SK-N-SH treated with all-trans-retinoic acid at 6 μM for 48 hours (cell line): ENCODE results near the gene ADM5.

ENCODE experiments used
- ATAC-seq: fragments of 200-7000 bp; cut with Tn5 transposase; 3 replicates; pipeline ENCODE4 v1.9.1; 2020; ENCODE audit warnings: mild to moderate bottlenecking, moderate library complexity
- ARNTL ChIP-seq: fragments of 450-650 bp; formaldehyde crosslinking; IDR thresholded peaks from 2 replicates; pipeline ENCODE4 v1.5.0; 2020; ENCODE audit warnings: low read depth, mild to moderate bottlenecking, moderate library complexity, borderline replicate concordance
- BACH2 ChIP-seq: fragments of 250-450 bp; sonication (Bioruptor Pico); IDR thresholded peaks from 2 replicates; pipeline ENCODE4 v1.9.0; 2021; ENCODE audit warnings: mild to moderate bottlenecking, borderline replicate concordance
- CREB5 ChIP-seq: fragments of 250-450 bp; sonication (Bioruptor Pico); IDR thresholded peaks from 2 replicates; pipeline ENCODE4 v1.5.1; 2020; ENCODE audit warnings: low read depth, mild to moderate bottlenecking, moderate library complexity
- CSDC2 ChIP-seq: fragments of 250-450 bp; sonication (Bioruptor Pico); IDR thresholded peaks from 2 replicates; pipeline ENCODE4 v1.5.0; 2020; ENCODE audit warnings: mild to moderate bottlenecking, moderate library complexity
- ESRRG ChIP-seq: fragments of 250-450 bp; sonication (Bioruptor Pico); IDR thresholded peaks from 2 replicates; pipeline ENCODE4 v1.6.1; 2021; ENCODE audit warnings: mild to moderate bottlenecking
- ISL1 ChIP-seq: fragments of 250-450 bp; sonication (Bioruptor Pico); IDR thresholded peaks from 2 replicates; pipeline ENCODE4 v2.1.2; 2022; ENCODE audit warnings: mild to moderate bottlenecking, moderate library complexity
- OSR1 ChIP-seq: fragments of 250-450 bp; sonication (Bioruptor Pico); IDR thresholded peaks from 2 replicates; pipeline ENCODE4 v1.8.0; 2022; ENCODE audit warnings: moderate library complexity, mild to moderate bottlenecking, inconsistent platforms
- PATZ1 ChIP-seq: fragments of 250-450 bp; sonication (Bioruptor Pico); IDR thresholded peaks from 2 replicates; pipeline ENCODE4 v1.8.0; 2020; ENCODE audit warnings: mild to moderate bottlenecking, moderate library complexity, borderline replicate concordance
- PPARA ChIP-seq: fragments of 250-450 bp; sonication (Bioruptor Pico); IDR thresholded peaks from 2 replicates; pipeline ENCODE4 v1.5.0; 2020; ENCODE audit warnings: mild to moderate bottlenecking, borderline replicate concordance
- RARB ChIP-seq: fragments of 250-450 bp; sonication (Bioruptor Pico); IDR thresholded peaks from 2 replicates; pipeline ENCODE4 v1.8.0; 2021; ENCODE audit warnings: mild to moderate bottlenecking, moderate library complexity
- TCF4 ChIP-seq: fragments of 250-450 bp; sonication (Bioruptor Pico); IDR thresholded peaks from 2 replicates; pipeline ENCODE4 v1.8.0; 2021; ENCODE audit warnings: mild to moderate bottlenecking, moderate library complexity, borderline replicate concordance
- TOX ChIP-seq: fragments of 250-450 bp; sonication (Bioruptor Pico); IDR thresholded peaks from 2 replicates; pipeline ENCODE4 v1.8.0; 2021; ENCODE audit warnings: mild to moderate bottlenecking, moderate library complexity, borderline replicate concordance
- TSHZ2 ChIP-seq: fragments of 250-450 bp; sonication (Bioruptor Pico); IDR thresholded peaks from 2 replicates; pipeline ENCODE4 v1.5.0; 2020; ENCODE audit warnings: mild to moderate bottlenecking, moderate library complexity
- ZC3H10 ChIP-seq: fragments of 250-450 bp; sonication (Bioruptor Pico); IDR thresholded peaks from 2 replicates; pipeline ENCODE4 v1.5.1; 2021; ENCODE audit warnings: mild to moderate bottlenecking, moderate library complexity
- ZFP3 ChIP-seq: fragments of 250-450 bp; sonication (Bioruptor Pico); IDR thresholded peaks from 2 replicates; pipeline ENCODE4 v1.5.0; 2020; ENCODE audit warnings: mild to moderate bottlenecking, moderate library complexity
- ZFP30 ChIP-seq: fragments of 450-650 bp; formaldehyde crosslinking; IDR thresholded peaks from 2 replicates; pipeline ENCODE4 v1.5.0; 2022; ENCODE audit warnings: mild to moderate bottlenecking, moderate library complexity
- ZNF565 ChIP-seq: fragments of 450-650 bp; formaldehyde crosslinking; conservative IDR thresholded peaks from 2 replicates; pipeline ENCODE4 v1.5.0; 2020; ENCODE audit warnings: low read depth, mild to moderate bottlenecking, moderate library complexity
- ZNF70 ChIP-seq: fragments of 450-650 bp; formaldehyde crosslinking; IDR thresholded peaks from 2 replicates; pipeline ENCODE4 v1.5.0; 2020; ENCODE audit warnings: mild to moderate bottlenecking, moderate library complexity
- ZNF8 ChIP-seq: fragments of 450-650 bp; formaldehyde crosslinking; IDR thresholded peaks from 2 replicates; pipeline ENCODE4 v1.5.0; 2020; ENCODE audit warnings: mild to moderate bottlenecking, moderate library complexity
- TF ChIP-seq, protein P1 (sequence below): fragments of 250-450 bp; sonication (Bioruptor Pico); IDR thresholded peaks from 2 replicates; pipeline ENCODE4 v1.5.1; 2021; ENCODE audit warnings: mild to moderate bottlenecking, moderate library complexity

Gene ADM5

DNA sequence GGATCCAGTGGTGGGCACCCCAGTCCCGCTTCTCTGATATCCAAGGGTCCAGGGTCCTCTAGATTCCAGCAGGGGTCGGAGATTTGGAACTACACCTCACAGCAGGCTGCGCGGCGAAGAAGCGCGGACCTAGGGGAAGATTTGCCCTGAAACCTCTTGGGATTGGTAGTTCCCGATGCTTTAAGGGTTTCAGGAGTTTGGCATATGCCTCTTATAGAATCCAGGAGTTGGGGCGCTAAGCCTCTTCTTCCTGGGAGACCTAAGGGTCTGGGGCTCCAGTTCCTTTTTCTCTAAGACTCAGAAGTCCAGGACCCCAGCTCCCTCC is 23.3 kb upstream of the ADM5 start:
- no peak for TF ChIP-seq PPARA
- no peak for TF ChIP-seq ZC3H10 (CRISPR knock-in tag)
- ATAC-seq: peak; percentile 36

DNA sequence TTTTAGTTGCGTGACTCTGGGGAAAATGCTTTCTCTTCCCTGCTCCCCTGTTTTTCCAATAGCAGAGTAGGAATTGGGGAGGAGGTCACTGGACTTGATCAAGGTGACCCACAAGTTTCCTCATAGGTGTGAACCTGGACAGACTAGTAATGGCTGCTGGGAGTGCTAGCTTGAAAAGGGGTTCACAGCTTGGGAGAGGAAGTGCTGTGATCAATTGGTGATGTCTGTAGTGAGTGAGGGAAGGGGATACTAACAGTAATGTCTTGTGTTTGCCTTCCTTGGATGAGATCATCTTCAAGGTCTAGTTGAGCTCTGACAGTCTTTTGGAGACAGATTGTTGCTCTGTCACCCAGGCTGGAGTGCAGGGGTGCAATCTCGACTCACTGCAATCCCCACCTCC is 21.9 kb upstream of the ADM5 start:
- no peak for TF ChIP-seq CREB5 (CRISPR knock-in tag)
- TF ChIP-seq, all 23 proteins: peak for 0
- no peak for ATAC-seq

- no peak for ATAC-seq
- TF ChIP-seq ZFP3 (CRISPR knock-in tag) (no peak), ISL1 (no peak), PPARA (no peak), ARNTL (CRISPR knock-in tag) (no peak), ESRRG (CRISPR knock-in tag) (no peak), TCF4 (CRISPR knock-in tag) (no peak), ZNF70 (no peak), CREB5 (CRISPR knock-in tag) (no peak), PATZ1 (CRISPR knock-in tag) (no peak), ZC3H10 (CRISPR knock-in tag) (no peak), TSHZ2 (CRISPR knock-in tag) (no peak), ZNF8 (CRISPR knock-in tag) (no peak), ZFP30 (CRISPR knock-in tag) (no peak), OSR1 (CRISPR knock-in tag) (no peak), CSDC2 (no peak), TOX (CRISPR knock-in tag) (no peak), RARB (CRISPR knock-in tag) (no peak), BACH2 (CRISPR knock-in tag) (no peak)
Measured at GRCh38 chr19:49669516-49669915, 19.9 kb upstream of the ADM5 start.

DNA sequence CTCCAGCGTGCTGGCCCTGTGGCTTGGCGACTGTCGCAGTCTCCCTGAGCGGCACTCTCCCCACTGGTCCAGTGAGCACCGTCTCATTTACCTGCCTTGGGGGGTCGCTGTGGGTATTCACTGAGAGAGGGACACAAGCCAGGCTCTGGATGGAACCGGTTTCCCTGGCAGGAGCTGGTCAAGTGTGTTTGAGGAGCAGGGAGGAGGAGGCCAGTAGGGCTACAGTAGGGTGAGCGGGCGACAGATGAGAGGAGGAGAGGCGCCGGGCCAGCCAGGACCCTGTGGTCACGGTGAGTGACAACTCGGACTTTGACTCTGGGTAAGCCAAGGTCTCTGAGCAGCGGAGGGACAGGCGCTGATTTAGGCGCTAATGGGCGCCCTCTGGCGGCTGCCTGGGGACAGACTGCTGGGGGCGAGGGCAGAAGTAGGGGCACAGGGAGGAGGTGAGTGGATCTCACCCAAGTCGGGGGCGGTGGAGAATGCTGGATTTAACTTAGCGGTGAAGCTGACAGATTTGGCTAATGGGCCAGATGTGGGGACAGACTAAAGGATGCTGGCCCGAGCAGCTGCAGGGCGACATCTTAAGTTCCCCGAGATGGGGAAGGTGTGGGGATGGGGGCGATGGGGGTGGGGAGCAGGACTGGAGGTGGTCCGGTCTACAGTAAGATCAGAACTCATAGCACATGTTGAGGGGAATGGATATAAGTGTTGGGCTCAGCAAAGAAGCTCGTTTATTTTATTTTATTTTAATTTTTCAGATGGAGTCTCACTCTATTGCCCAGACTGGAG is 17.1 kb upstream of the ADM5 start:
- peak; percentile 54 for ATAC-seq
- TF ChIP-seq ARNTL (CRISPR knock-in tag) (no peak), BACH2 (CRISPR knock-in tag) (no peak), CSDC2 (no peak), ZNF70 (0 out of 2 replicates have a peak, but pooled peaks have one; percentile 4), ZNF565 (no peak), ZC3H10 (CRISPR knock-in tag) (no peak), PATZ1 (CRISPR knock-in tag) (no peak), ZFP30 (CRISPR knock-in tag) (no peak), PPARA (no peak), TSHZ2 (CRISPR knock-in tag) (peak; percentile 54; the same call in 1 of the 2 replicates), TCF4 (CRISPR knock-in tag) (no peak), ESRRG (CRISPR knock-in tag) (no peak)
- TF ChIP-seq, protein P1, sequence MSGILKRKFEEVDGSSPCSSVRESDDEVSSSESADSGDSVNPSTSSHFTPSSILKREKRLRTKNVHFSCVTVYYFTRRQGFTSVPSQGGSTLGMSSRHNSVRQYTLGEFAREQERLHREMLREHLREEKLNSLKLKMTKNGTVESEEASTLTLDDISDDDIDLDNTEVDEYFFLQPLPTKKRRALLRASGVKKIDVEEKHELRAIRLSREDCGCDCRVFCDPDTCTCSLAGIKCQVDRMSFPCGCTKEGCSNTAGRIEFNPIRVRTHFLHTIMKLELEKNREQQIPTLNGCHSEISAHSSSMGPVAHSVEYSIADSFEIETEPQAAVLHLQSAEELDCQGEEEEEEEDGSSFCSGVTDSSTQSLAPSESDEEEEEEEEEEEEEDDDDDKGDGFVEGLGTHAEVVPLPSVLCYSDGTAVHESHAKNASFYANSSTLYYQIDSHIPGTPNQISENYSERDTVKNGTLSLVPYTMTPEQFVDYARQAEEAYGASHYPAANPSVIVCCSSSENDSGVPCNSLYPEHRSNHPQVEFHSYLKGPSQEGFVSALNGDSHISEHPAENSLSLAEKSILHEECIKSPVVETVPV: no peak
